H9 (cell line): Measurements from ENCODE around the gene CPM. TPM values are rescaled to one million over a fixed set of nuclear protein-coding genes. Genes with fewer than 3 reads are reported as not detected.

Experiments used
- DNase-seq: peaks from one replicate; pipeline ENCODE4 v3.0.0-alpha.2; 2017
- H2AFZ ChIP-seq: one replicate; pipeline ENCODE4 v1.6.1; 2013; ENCODE audit warnings: mild to moderate bottlenecking, low read length, control low read depth, moderate library complexity
- H2AK5ac ChIP-seq: 2 replicates; pipeline ENCODE4 v1.6.1; 2013; ENCODE audit warnings: low read length, control low read depth, mixed read lengths; ENCODE audit not compliant: insufficient read length
- H2BK120ac ChIP-seq: one replicate; pipeline ENCODE4 v1.6.1; 2013; ENCODE audit warnings: low read depth, mild to moderate bottlenecking, low read length, control low read depth, inconsistent platforms; ENCODE audit not compliant: poor library complexity, severe bottlenecking
- H2BK12ac ChIP-seq: 2 replicates; pipeline ENCODE4 v1.6.1; 2013; ENCODE audit warnings: low read length, control low read depth, mixed read lengths, low read depth; ENCODE audit not compliant: insufficient read length
- H2BK15ac ChIP-seq: 2 replicates; pipeline ENCODE4 v1.6.1; 2013; ENCODE audit warnings: low read depth, low read length, control low read depth
- H2BK20ac ChIP-seq: one replicate; pipeline ENCODE4 v1.6.1; 2013; ENCODE audit warnings: low read depth, mild to moderate bottlenecking, low read length, control low read depth, inconsistent platforms; ENCODE audit not compliant: poor library complexity, severe bottlenecking
- H2BK5ac ChIP-seq: 2 replicates; pipeline ENCODE4 v1.6.1; 2013; ENCODE audit warnings: low read length, control low read depth, mixed read lengths; ENCODE audit not compliant: insufficient read length
- H3K14ac ChIP-seq: 2 replicates; pipeline ENCODE4 v1.6.1; 2013; ENCODE audit warnings: low read length, control low read depth; ENCODE audit not compliant: insufficient read depth
- H3K18ac ChIP-seq: 2 replicates; pipeline ENCODE4 v1.6.1; 2013; ENCODE audit warnings: low read depth, mild to moderate bottlenecking, mixed read lengths, low read length, control low read depth; ENCODE audit not compliant: insufficient read length
- H3K23ac ChIP-seq: 2 replicates; pipeline ENCODE4 v1.6.1; 2013; ENCODE audit warnings: low read length, control low read depth, mixed read lengths, low read depth; ENCODE audit not compliant: insufficient read length
- H3K23me2 ChIP-seq: 2 replicates; pipeline ENCODE4 v1.6.1; 2013; ENCODE audit warnings: low read depth, mild to moderate bottlenecking, mixed read lengths, low read length, control low read depth; ENCODE audit not compliant: insufficient read length, poor library complexity, severe bottlenecking
- H3K27ac ChIP-seq: 2 replicates; pipeline ENCODE4 v1.5.1; 2013; ENCODE audit warnings: low read length, control low read depth, mixed read lengths, low read depth; ENCODE audit not compliant: insufficient read length
- H3K27me3 ChIP-seq: 2 replicates; pipeline ENCODE4 v1.6.1; 2013; ENCODE audit warnings: low read length, control low read depth, inconsistent platforms; ENCODE audit not compliant: insufficient read depth
- H3K4ac ChIP-seq: 2 replicates; pipeline ENCODE4 v1.6.1; 2013; ENCODE audit warnings: low read depth, mild to moderate bottlenecking, control low read depth, inconsistent platforms, low read length, moderate library complexity
- H3K4me1 ChIP-seq: 2 replicates; pipeline ENCODE4 v1.6.1; 2013; ENCODE audit warnings: low read length, control low read depth, inconsistent platforms; ENCODE audit not compliant: insufficient read depth
- H3K4me2 ChIP-seq: 2 replicates; pipeline ENCODE4 v1.6.1; 2013; ENCODE audit warnings: low read length, control low read depth, mixed read lengths; ENCODE audit not compliant: insufficient read length, insufficient read depth
- H3K56ac ChIP-seq: 2 replicates; pipeline ENCODE4 v1.6.1; 2013; ENCODE audit warnings: low read depth, mild to moderate bottlenecking, mixed read lengths, low read length, control low read depth; ENCODE audit not compliant: insufficient read length
- H3K79me1 ChIP-seq: 2 replicates; pipeline ENCODE4 v1.6.1; 2013; ENCODE audit warnings: low read depth, mild to moderate bottlenecking, moderate library complexity, low read length, control low read depth, inconsistent platforms; ENCODE audit not compliant: insufficient read depth, poor library complexity, severe bottlenecking
- H3K79me2 ChIP-seq: 2 replicates; pipeline ENCODE4 v1.6.1; 2013; ENCODE audit warnings: low read length, control low read depth, inconsistent platforms; ENCODE audit not compliant: insufficient read depth
- H3K9ac ChIP-seq: 2 replicates; pipeline ENCODE4 v1.6.1; 2013; ENCODE audit warnings: low read length, control low read depth, mixed read lengths; ENCODE audit not compliant: insufficient read length; ENCODE audit errors: extremely low read depth
- H3K9me3 ChIP-seq: one replicate; pipeline ENCODE4 v1.6.1; 2013; ENCODE audit warnings: low read depth, low read length, inconsistent platforms; ENCODE audit not compliant: control insufficient read depth
- H3T11ph ChIP-seq: one replicate; pipeline ENCODE4 v1.6.1; 2013; ENCODE audit warnings: mild to moderate bottlenecking, low read length, control low read depth, inconsistent platforms
- H4K20me1 ChIP-seq: one replicate; pipeline ENCODE4 v1.6.1; 2013; ENCODE audit not compliant: control insufficient read depth, insufficient read length, insufficient read depth
- H4K5ac ChIP-seq: 2 replicates; pipeline ENCODE4 v1.6.1; 2013; ENCODE audit warnings: low read depth, mild to moderate bottlenecking, mixed read lengths, low read length, control low read depth; ENCODE audit not compliant: insufficient read length
- H4K8ac ChIP-seq: replicated peaks from 2 replicates; pipeline ENCODE4 v1.6.1; 2013; ENCODE audit warnings: low read length, control low read depth, mixed read lengths, low read depth; ENCODE audit not compliant: insufficient read length
- H4K91ac ChIP-seq: 2 replicates; pipeline ENCODE4 v1.6.1; 2013; ENCODE audit warnings: low read depth, mild to moderate bottlenecking, moderate library complexity, mixed read lengths, low read length, control low read depth; ENCODE audit not compliant: insufficient read length
- H3K27ac Mint-ChIP-seq, 3 experiments: 2 replicates in 2 of 3; 3 replicates in 1 of 3; pipeline ENCODE4 v1.8.0; 2020 to 2021; ENCODE audit warnings: mixed read lengths in 3 of 3, mild to moderate bottlenecking in 1 of 3, moderate library complexity in 1 of 3
- H3K27me3 Mint-ChIP-seq: 2 replicates; pipeline ENCODE4 v1.8.0; 2021; ENCODE audit warnings: low read depth, mild to moderate bottlenecking, moderate library complexity, mixed read lengths
- H3K36me3 Mint-ChIP-seq, 3 experiments: 2 replicates in 2 of 3; 3 replicates in 1 of 3; pipeline ENCODE4 v1.8.0; 2020 to 2021; ENCODE audit warnings: low read depth in 3 of 3, mixed read lengths in 3 of 3; ENCODE audit not compliant: insufficient read depth in 1 of 3
- H3K4me1 Mint-ChIP-seq, 2 experiments: 2 replicates each; pipeline ENCODE4 v1.8.0; 2020; ENCODE audit warnings: mixed read lengths in 2 of 2
- H3K4me3 Mint-ChIP-seq, 2 experiments: 2 replicates in 1 of 2; 3 replicates in 1 of 2; pipeline ENCODE4 v1.8.0; 2020 to 2021; ENCODE audit warnings: mild to moderate bottlenecking in 2 of 2, mixed read lengths in 2 of 2, moderate library complexity in 1 of 2
- H3K9me3 Mint-ChIP-seq, 2 experiments: 2 replicates in 1 of 2; 3 replicates in 1 of 2; pipeline ENCODE4 v1.8.0; 2020; ENCODE audit warnings: mild to moderate bottlenecking in 2 of 2, mixed read lengths in 2 of 2, moderate library complexity in 1 of 2
- WGBS: extraction: QIAGEN DNeasy Blood & Tissue Kit; methylation state at CpG from one replicate; pipeline ENCODE4 v1.1.7; 2013; ENCODE audit warnings: missing lambda C conversion rate, low lambda C conversion rate, mixed read lengths; ENCODE audit not compliant: insufficient read length; ENCODE audit errors: extremely low coverage; 5-methylcytosine and 5-hydroxymethylcytosine counted together
- total RNA-seq: library from RNA; stranded (reverse); gene quantifications from 2 replicates; pipeline ENCODE4 v1.2.1, GENCODE V29; 2021
- TF ChIP-seq, protein P1 (sequence below): fragments of 200-600 bp; sonication (generic); conservative IDR thresholded peaks from 3 replicates; pipeline ENCODE4 v1.8.0; 2021; ENCODE audit warnings: antibody characterized with exemption, mild to moderate bottlenecking

The CPM gene
- total RNA-seq, 1 experiment from 2014 or later = 1.2 TPM

DNA sequence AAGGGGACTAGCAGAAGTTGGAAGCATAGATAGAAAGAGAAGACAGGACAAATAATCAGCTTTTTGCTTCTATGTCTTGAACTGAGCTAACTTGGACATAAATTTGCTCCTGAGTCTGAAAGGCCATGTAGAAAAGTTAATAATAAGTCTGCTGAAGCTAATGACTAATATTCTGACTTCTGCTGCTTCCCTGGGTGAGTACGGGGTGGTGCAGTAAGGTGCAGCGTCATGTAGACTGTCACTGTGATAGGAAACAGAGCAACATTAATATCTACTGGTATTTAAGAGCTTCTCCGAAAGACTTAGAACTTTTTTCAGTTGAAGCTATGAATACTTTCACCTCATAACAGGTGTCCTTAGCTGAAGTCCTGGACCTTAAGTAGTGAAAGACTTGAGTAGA is 34.1 kb upstream of the CPM start:
- no peak overlapping the region for H2BK20ac ChIP-seq
- WGBS = no CpG with 5 or more reads among the region's 3 CpGs
- H3K56ac ChIP-seq = no peak overlapping the region

More for the DNA sequence above, 34.1 kb upstream of the CPM start:
- no peak overlapping the region for H3K14ac ChIP-seq
- no peaks in the 10 kb centered on the region for H4K20me1 ChIP-seq
- peaks cover 15 to 24% of the 10 kb centered on the region in 2 experiments for H3K4me1 Mint-ChIP-seq
- no peak overlapping the region for H4K5ac ChIP-seq
- H2BK5ac ChIP-seq = no peak overlapping the region
- TF ChIP-seq, protein P1, sequence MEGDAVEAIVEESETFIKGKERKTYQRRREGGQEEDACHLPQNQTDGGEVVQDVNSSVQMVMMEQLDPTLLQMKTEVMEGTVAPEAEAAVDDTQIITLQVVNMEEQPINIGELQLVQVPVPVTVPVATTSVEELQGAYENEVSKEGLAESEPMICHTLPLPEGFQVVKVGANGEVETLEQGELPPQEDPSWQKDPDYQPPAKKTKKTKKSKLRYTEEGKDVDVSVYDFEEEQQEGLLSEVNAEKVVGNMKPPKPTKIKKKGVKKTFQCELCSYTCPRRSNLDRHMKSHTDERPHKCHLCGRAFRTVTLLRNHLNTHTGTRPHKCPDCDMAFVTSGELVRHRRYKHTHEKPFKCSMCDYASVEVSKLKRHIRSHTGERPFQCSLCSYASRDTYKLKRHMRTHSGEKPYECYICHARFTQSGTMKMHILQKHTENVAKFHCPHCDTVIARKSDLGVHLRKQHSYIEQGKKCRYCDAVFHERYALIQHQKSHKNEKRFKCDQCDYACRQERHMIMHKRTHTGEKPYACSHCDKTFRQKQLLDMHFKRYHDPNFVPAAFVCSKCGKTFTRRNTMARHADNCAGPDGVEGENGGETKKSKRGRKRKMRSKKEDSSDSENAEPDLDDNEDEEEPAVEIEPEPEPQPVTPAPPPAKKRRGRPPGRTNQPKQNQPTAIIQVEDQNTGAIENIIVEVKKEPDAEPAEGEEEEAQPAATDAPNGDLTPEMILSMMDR = no peak
- H4K91ac ChIP-seq = no peak overlapping the region
- no peak overlapping the region for H3K4me2 ChIP-seq
- no peak overlapping the region for H2BK15ac ChIP-seq
- no peak overlapping the region for H3T11ph ChIP-seq
- H3K4me1 ChIP-seq = no peaks in the 10 kb centered on the region
- no peaks in the 10 kb centered on the region for H3K79me1 ChIP-seq
- H3K23me2 ChIP-seq = no peaks in the 10 kb centered on the region
- H3K4ac ChIP-seq = no peak overlapping the region
- H4K8ac ChIP-seq = no peak overlapping the region
- no peak overlapping the region for H3K4me3 Mint-ChIP-seq
- no peak overlapping the region for H2AFZ ChIP-seq
- no peaks in the 10 kb centered on the region for H3K27me3 ChIP-seq
- no peak overlapping the region for H2AK5ac ChIP-seq
- no peak overlapping the region for H3K9ac ChIP-seq
- H3K18ac ChIP-seq = no peak overlapping the region
- H3K27me3 Mint-ChIP-seq = no peaks in the 10 kb centered on the region
- no peak overlapping the region for H3K27ac ChIP-seq
- H3K36me3 Mint-ChIP-seq = peaks cover 8 to 33% (median 10%) of the 10 kb centered on the region in 3 experiments; a peak in 5 of 7 replicates
- peaks cover 9 to 24% of the 10 kb centered on the region in 2 experiments for H3K9me3 Mint-ChIP-seq
- H3K9me3 ChIP-seq = no peaks in the 10 kb centered on the region
- H2BK12ac ChIP-seq = no peak overlapping the region
- no peak overlapping the region for H3K23ac ChIP-seq
- no peak overlapping the region for H2BK120ac ChIP-seq
- no peak overlapping the region for H3K27ac Mint-ChIP-seq
- H3K79me2 ChIP-seq = no peaks in the 10 kb centered on the region
- DNase-seq = no peak
